ENCODE data around the gene B4GALNT2. TPM values are rescaled to one million over a fixed set of nuclear protein-coding genes. Genes with fewer than 3 reads are reported as not detected.

B4GALNT2 gene
- total and polyA plus RNA-seq, 2 donors (not counting 1 experiment from before 2014, with no cell fraction given), result under 0.01 to 0.01 TPM

GRCh38 chr17:49196520-49196919 is 64.0 kb downstream of the B4GALNT2 start:
- Histone ChIP-seq H3K4me2 (ENCODE audit: extremely low read depth, insufficient read depth, low read length) (no peak overlapping the region), H3K36me3 (ENCODE audit: control insufficient read depth, insufficient read depth, low read length) (no peaks in the 10 kb centered on the region), H3K27me3 (ENCODE audit: control insufficient read depth, insufficient read depth, low read length) (no peaks in the 10 kb centered on the region), H3K9me3 (ENCODE audit: control insufficient read depth, insufficient read depth, low read depth, low read length) (no peaks in the 10 kb centered on the region), H3K4me1 (ENCODE audit: control insufficient read depth, extremely low read depth, insufficient read depth, low read length) (peaks cover 3% of the 10 kb centered on the region), H3K4me3 (replicated peaks in 1 of 4; ENCODE audit: control extremely low read depth in 1 of 4, insufficient read depth in 1 of 4, low read depth in 3 of 4, low read length in 4 of 4) (no peak overlapping the region), H3K9ac (ENCODE audit: insufficient read depth, low read length) (no peak overlapping the region), H3K27ac (ENCODE audit: insufficient read depth, low read length) (no peak overlapping the region), H3K79me2 (ENCODE audit: control insufficient read depth, insufficient read depth, low read length) (no peaks in the 10 kb centered on the region), H4K20me1 (ENCODE audit: control insufficient read depth, extremely low read depth, insufficient read depth, low read length) (no peaks in the 10 kb centered on the region), H2AFZ (ENCODE audit: low read length) (no peak overlapping the region)
- no peak for DNase-seq (ENCODE audit: low read depth in 2 of 2)
- TF ChIP-seq, protein P1, sequence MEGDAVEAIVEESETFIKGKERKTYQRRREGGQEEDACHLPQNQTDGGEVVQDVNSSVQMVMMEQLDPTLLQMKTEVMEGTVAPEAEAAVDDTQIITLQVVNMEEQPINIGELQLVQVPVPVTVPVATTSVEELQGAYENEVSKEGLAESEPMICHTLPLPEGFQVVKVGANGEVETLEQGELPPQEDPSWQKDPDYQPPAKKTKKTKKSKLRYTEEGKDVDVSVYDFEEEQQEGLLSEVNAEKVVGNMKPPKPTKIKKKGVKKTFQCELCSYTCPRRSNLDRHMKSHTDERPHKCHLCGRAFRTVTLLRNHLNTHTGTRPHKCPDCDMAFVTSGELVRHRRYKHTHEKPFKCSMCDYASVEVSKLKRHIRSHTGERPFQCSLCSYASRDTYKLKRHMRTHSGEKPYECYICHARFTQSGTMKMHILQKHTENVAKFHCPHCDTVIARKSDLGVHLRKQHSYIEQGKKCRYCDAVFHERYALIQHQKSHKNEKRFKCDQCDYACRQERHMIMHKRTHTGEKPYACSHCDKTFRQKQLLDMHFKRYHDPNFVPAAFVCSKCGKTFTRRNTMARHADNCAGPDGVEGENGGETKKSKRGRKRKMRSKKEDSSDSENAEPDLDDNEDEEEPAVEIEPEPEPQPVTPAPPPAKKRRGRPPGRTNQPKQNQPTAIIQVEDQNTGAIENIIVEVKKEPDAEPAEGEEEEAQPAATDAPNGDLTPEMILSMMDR (conservative IDR thresholded peaks at IDR 0.05 in 1 of 2, IDR thresholded peaks at IDR 0.05 in 1 of 2; ENCODE audit: low read depth in 1 of 2, low read length in 2 of 2), result no peak
- TF ChIP-seq EZH2 (IDR thresholded peaks at IDR 0.05; ENCODE audit: low read length, missing control alignments), result no peak

DNA sequence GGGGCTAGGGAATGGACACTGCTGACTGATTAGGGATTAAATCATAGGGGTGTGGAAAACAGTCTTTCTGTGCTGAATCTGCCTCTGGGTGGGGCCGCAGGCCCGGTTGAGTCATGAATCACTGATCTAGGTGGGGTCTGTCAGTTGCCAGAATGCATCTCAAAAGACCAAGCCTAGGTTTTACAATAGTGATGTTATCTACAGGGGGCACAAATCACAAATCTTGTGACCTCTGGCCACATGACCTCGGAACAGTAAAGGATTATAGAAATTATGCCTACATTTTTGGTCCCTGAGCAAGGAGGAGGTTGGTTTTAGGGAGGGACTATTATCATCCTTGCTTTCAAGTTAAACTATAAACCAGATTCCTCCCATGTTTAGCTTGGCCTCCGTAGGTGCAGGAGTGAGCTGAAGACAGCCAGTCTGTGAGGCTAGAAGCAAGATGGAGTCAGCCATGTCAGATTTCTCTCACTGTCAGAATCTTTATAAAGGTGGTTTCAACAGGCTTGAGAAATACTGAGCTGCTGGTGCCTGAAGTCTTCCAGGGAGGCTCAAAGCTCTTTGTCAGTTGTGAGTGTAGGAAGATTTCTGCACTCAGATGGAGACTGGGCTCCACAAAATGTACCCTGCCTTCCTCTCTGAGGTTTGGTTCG is 64.9 kb downstream of the B4GALNT2 start:
- H3K79me2 ChIP-seq (ENCODE audit: control insufficient read depth, insufficient read depth, low read length), result no peaks in the 10 kb centered on the region
- no peak overlapping the region for H3K4me2 ChIP-seq (ENCODE audit: extremely low read depth, insufficient read depth, low read length)
- no peak overlapping the region for H3K9ac ChIP-seq (ENCODE audit: insufficient read depth, low read length)
- no peaks in the 10 kb centered on the region for H4K20me1 ChIP-seq (ENCODE audit: control insufficient read depth, extremely low read depth, insufficient read depth, low read length)
- no peaks in the 10 kb centered on the region for H3K9me3 ChIP-seq (ENCODE audit: control insufficient read depth, insufficient read depth, low read depth, low read length)
- no peak overlapping the region for H2AFZ ChIP-seq (ENCODE audit: low read length)
- no peak for DNase-seq (ENCODE audit: low read depth in 2 of 2)
- TF ChIP-seq, protein P1 (conservative IDR thresholded peaks at IDR 0.05 in 1 of 2, IDR thresholded peaks at IDR 0.05 in 1 of 2; ENCODE audit: low read depth in 1 of 2, low read length in 2 of 2), result no peak
- TF ChIP-seq EZH2 (IDR thresholded peaks at IDR 0.05; ENCODE audit: low read length, missing control alignments), result no peak
- peaks cover 3% of the 10 kb centered on the region for H3K4me1 ChIP-seq (ENCODE audit: control insufficient read depth, extremely low read depth, insufficient read depth, low read length)
- no peak overlapping the region for H3K27ac ChIP-seq (ENCODE audit: insufficient read depth, low read length)
- H3K27me3 ChIP-seq (ENCODE audit: control insufficient read depth, insufficient read depth, low read length), result no peaks in the 10 kb centered on the region
- H3K36me3 ChIP-seq (ENCODE audit: control insufficient read depth, insufficient read depth, low read length), result no peaks in the 10 kb centered on the region
- H3K4me3 ChIP-seq (replicated peaks in 1 of 4; ENCODE audit: control extremely low read depth in 1 of 4, insufficient read depth in 1 of 4, low read depth in 3 of 4, low read length in 4 of 4), result no peak overlapping the region

GRCh38 chr17:49198211-49198610 is 65.6 kb downstream of the B4GALNT2 start:
- Histone ChIP-seq H3K4me2 (ENCODE audit: extremely low read depth, insufficient read depth, low read length) (no peak overlapping the region), H3K36me3 (ENCODE audit: control insufficient read depth, insufficient read depth, low read length) (no peaks in the 10 kb centered on the region), H3K4me3 (replicated peaks in 1 of 4; ENCODE audit: control extremely low read depth in 1 of 4, insufficient read depth in 1 of 4, low read depth in 3 of 4, low read length in 4 of 4) (no peak overlapping the region), H3K4me1 (ENCODE audit: control insufficient read depth, extremely low read depth, insufficient read depth, low read length) (peaks cover 3% of the 10 kb centered on the region), H2AFZ (ENCODE audit: low read length) (no peak overlapping the region), H3K9ac (ENCODE audit: insufficient read depth, low read length) (no peak overlapping the region), H3K27ac (ENCODE audit: insufficient read depth, low read length) (no peak overlapping the region), H4K20me1 (ENCODE audit: control insufficient read depth, extremely low read depth, insufficient read depth, low read length) (no peaks in the 10 kb centered on the region), H3K27me3 (ENCODE audit: control insufficient read depth, insufficient read depth, low read length) (no peaks in the 10 kb centered on the region), H3K9me3 (ENCODE audit: control insufficient read depth, insufficient read depth, low read depth, low read length) (no peaks in the 10 kb centered on the region), H3K79me2 (ENCODE audit: control insufficient read depth, insufficient read depth, low read length) (no peaks in the 10 kb centered on the region)
- no peak for TF ChIP-seq EZH2 (IDR thresholded peaks at IDR 0.05; ENCODE audit: low read length, missing control alignments)
- TF ChIP-seq, protein P1 (conservative IDR thresholded peaks at IDR 0.05 in 1 of 2, IDR thresholded peaks at IDR 0.05 in 1 of 2; ENCODE audit: low read depth in 1 of 2, low read length in 2 of 2), result no peak
- DNase-seq (ENCODE audit: low read depth in 2 of 2), result no peak

All from fibroblast of lung (primary cell).